Measurements from ENCODE around the gene SCYGR1. TPM values are rescaled to one million over a fixed set of nuclear protein-coding genes. Genes with fewer than 3 reads are reported as not detected.

The SCYGR1 gene
- total RNA-seq, 1 donor from 2014 or later, result not detected

DNA sequence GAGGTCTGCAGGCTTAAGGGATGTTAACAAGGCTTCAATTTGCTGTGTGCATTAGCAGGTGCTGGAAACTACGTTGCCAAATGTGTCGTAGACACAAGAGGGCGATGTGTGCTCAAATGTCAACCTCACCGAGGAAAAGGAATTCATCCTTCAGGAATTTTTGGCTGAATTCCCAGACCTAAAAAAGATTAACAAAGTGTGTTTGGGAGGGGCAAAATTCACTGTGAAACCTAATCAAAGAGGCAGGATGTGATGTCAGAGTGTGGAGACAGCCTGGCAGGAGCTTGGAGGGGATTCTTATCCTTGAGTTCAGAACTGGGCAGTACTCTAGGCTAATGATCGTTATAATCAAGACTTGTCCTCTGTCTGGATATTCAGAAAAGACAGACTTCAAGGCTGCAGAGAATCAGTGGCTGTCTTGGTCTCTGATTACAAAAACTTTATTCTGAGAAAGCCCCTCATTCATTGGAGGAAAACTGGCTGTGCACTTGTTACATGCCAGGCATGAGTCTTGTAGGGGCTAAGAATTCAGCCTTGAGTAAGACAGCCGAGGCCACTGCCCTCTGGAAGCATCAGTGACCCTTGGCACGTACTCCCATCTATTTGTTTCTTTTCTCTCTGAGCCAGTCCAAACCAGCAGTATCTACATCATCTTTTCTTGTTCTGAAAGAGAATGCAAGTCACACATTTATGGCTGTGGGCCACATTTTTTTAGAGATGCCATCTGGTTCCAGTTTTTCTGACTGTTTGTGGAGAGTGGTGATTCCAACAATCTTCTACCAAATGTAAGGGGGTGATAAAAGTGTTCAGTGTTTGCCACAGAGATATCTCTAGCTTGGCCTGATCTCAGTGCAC, 18.7 kb upstream of the SCYGR1 start:
- TF ChIP-seq, protein P1, sequence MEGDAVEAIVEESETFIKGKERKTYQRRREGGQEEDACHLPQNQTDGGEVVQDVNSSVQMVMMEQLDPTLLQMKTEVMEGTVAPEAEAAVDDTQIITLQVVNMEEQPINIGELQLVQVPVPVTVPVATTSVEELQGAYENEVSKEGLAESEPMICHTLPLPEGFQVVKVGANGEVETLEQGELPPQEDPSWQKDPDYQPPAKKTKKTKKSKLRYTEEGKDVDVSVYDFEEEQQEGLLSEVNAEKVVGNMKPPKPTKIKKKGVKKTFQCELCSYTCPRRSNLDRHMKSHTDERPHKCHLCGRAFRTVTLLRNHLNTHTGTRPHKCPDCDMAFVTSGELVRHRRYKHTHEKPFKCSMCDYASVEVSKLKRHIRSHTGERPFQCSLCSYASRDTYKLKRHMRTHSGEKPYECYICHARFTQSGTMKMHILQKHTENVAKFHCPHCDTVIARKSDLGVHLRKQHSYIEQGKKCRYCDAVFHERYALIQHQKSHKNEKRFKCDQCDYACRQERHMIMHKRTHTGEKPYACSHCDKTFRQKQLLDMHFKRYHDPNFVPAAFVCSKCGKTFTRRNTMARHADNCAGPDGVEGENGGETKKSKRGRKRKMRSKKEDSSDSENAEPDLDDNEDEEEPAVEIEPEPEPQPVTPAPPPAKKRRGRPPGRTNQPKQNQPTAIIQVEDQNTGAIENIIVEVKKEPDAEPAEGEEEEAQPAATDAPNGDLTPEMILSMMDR (IDR thresholded peaks at IDR 0.05), result peak; percentile 57 to 74 (median 63)
- H3K27me3 ChIP-seq, result no peaks in the 10 kb centered on the region
- no peaks in the 10 kb centered on the region for H3K9me3 ChIP-seq
- H3K27ac ChIP-seq, result peak overlapping the region; percentile 67 to 84
- peaks cover 0 to 10% of the 10 kb centered on the region in 2 donors for H3K4me1 ChIP-seq
- intact Hi-C loops (cut with DNase I), result loop anchor here (1.0 to 10.0 kb wide), 8 partner anchors 40 to 478 kb away; partner anchors contain the start of genes AGFG1, MFF and SLC19A3
- DNase-seq (ENCODE audit: low spot score in 2 of 2), result peak in 1 of 2 donors; percentile 87
- peak overlapping the region in 1 of 2 donors; percentile 10 for H3K4me3 ChIP-seq
- no peaks in the 10 kb centered on the region for H3K36me3 ChIP-seq

DNA sequence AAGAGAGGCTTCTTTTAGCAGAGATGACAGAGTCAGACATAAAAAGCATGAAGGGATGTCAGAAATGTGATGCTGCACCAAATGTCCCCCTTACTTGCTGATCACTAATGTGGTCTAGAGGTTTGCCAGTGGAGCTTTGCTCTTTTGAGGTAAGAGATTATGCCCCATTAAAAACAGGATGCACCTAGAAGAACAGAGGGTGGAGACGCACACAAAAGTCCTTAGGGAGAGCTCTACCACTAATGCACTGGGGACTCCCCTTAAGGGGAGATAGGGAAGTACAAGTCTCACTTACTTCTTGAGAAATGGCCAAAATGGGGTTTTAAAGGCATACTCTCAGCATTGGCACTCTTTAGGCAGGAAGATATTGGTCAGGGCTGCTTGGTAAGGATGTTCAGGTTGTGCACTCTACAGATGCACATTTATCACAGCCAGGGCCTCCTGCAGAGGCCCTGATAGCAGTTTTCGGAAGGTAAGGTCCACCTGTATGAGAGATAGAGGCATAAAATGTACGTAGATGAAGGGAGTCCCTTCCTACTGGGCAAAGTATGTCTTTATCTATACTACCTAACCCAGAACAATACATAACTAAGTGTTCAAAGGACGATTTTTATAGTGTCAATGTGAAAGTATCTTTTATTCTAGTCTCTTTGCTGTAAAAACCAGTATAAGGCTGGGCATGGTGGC, 17.0 kb upstream of the SCYGR1 start:
- no peaks in the 10 kb centered on the region for H3K36me3 ChIP-seq
- intact Hi-C loops (cut with DNase I), result loop anchor here (5.0 to 10.0 kb wide), 3 partner anchors 250 to 480 kb away; partner anchors contain the start of gene SLC19A3
- no peak overlapping the region for H3K4me3 ChIP-seq
- no peaks in the 10 kb centered on the region for H3K27me3 ChIP-seq
- peaks cover 0 to 10% of the 10 kb centered on the region in 2 donors for H3K4me1 ChIP-seq
- TF ChIP-seq, protein P1 (IDR thresholded peaks at IDR 0.05), result no peak
- DNase-seq (ENCODE audit: low spot score in 2 of 2), result no peak
- no peak overlapping the region for H3K27ac ChIP-seq
- H3K9me3 ChIP-seq, result no peaks in the 10 kb centered on the region

DNA sequence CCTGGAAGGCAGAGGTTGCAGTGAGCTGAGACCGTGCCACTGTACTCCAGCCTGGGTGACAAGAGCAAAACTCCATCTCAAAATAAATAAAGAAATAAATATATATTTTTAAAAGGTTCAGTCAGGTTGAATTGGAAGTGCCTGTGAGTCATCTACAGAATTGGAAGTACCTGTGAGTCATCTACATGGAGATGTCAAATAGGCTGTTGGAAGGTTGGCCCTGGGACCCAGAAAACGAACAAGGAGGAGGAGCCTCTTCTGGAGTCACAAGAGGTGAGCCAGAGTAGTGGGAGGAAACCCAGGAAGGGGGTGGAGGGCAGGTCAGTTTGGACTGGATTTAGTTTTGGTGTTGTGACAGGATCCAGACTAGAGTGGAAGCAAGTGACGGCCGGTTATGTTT, 15.2 kb upstream of the SCYGR1 start:
- Histone ChIP-seq H3K27ac (no peak overlapping the region), H3K9me3 (no peaks in the 10 kb centered on the region), H3K36me3 (no peaks in the 10 kb centered on the region), H3K4me3 (no peak overlapping the region), H3K27me3 (no peaks in the 10 kb centered on the region), H3K4me1 (peaks cover 0 to 10% of the 10 kb centered on the region in 2 donors)
- intact Hi-C loops (cut with DNase I), result loop anchor here (10.0 kb wide), 2 partner anchors 252 to 482 kb away; no protein-coding TSS in a partner anchor
- TF ChIP-seq, protein P1 (IDR thresholded peaks at IDR 0.05), result no peak
- DNase-seq (ENCODE audit: low spot score in 2 of 2), result peak in 1 of 2 donors; percentile 27

DNA sequence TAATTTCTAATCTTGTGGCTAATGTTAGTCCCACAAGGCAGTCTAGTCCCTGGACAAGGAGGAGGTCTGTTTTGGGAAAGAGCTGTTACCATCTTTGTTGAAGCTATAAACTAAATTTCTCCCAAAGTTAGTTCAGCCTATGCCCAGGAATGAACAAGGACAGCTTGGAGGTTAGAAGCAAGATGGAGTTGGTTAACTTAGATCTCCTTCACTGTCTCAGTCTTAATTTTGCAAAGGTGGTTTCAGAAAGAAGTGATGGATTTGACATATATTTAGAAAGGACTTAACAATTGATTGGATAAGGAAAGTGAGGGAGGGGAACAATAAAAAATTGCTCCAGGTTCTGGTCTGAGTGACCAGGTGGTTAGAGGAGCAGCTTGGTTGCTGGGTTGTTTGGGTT, 14.6 kb upstream of the SCYGR1 start:
- DNase-seq (ENCODE audit: low spot score in 2 of 2), result no peak
- no peaks in the 10 kb centered on the region for H3K27me3 ChIP-seq
- no peaks in the 10 kb centered on the region for H3K9me3 ChIP-seq
- H3K4me3 ChIP-seq, result no peak overlapping the region
- TF ChIP-seq, protein P1 (IDR thresholded peaks at IDR 0.05), result no peak
- no peak overlapping the region for H3K27ac ChIP-seq
- intact Hi-C loops (cut with DNase I), result loop anchor here (10.0 kb wide), 2 partner anchors 252 to 482 kb away; no protein-coding TSS in a partner anchor
- peaks cover 0 to 10% of the 10 kb centered on the region in 2 donors for H3K4me1 ChIP-seq
- H3K36me3 ChIP-seq, result no peaks in the 10 kb centered on the region

DNA sequence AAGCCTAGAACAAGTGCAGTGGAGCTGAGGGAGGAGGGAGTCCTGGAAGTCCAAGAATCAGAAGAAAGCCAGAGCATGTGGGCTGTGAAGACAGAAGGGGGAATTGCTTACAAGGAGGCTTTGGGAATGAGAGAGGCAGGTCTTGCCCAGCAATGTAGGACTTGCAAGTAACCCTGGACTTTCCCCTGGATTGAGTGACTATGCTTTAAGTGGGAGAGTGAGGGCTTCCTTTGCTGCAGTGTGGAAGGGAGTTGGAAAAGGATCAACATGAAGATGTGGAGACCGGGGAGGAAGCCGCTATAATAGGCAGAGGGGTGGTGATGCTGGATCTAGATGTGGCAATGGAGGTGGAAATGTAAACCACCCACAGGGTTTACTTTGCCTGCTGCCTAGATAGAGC, 13.8 kb upstream of the SCYGR1 start:
- DNase-seq (ENCODE audit: low spot score in 2 of 2), result peak in 1 of 2 donors; percentile 38
- H3K9me3 ChIP-seq, result no peaks in the 10 kb centered on the region
- H3K4me3 ChIP-seq, result no peak overlapping the region
- no peaks in the 10 kb centered on the region for H3K36me3 ChIP-seq
- TF ChIP-seq, protein P1 (IDR thresholded peaks at IDR 0.05), result no peak
- no peaks in the 10 kb centered on the region for H3K27me3 ChIP-seq
- H3K27ac ChIP-seq, result no peak overlapping the region
- intact Hi-C loops (cut with DNase I), result loop anchor here (10.0 kb wide), 2 partner anchors 253 to 483 kb away; no protein-coding TSS in a partner anchor
- H3K4me1 ChIP-seq, result peaks cover 0 to 3% of the 10 kb centered on the region in 2 donors
